Psoas muscle (tissue), 8 donors: ENCODE measurements around the gene CYP2A13. TPM values are rescaled to one million over a fixed set of nuclear protein-coding genes. Genes with fewer than 3 reads are reported as not detected.

Source experiments
- ATAC-seq, 4 donors: fragments of 200-7000 bp; cut with Tn5 transposase; one replicate each; pipeline ENCODE4 v1.9.1; 2020; ENCODE audit warnings: moderate library complexity in 3 of 4, mild to moderate bottlenecking in 2 of 4
- DNase-seq, 2 donors: peaks; one replicate each; pipeline ENCODE4 v3.0.0-alpha.2; 2020
- H3K27ac ChIP-seq: fragments of 200-600 bp; one replicate; pipeline ENCODE4 v1.8.0; 2022
- H3K27me3 ChIP-seq, 3 donors: fragments of 200-600 bp in 1 of 3; one replicate each; pipeline versions ENCODE4 v1.6.1 to v1.8.0; 2013 to 2022; ENCODE audit warnings: low read length in 2 of 3, mild to moderate bottlenecking in 2 of 3, moderate library complexity in 1 of 3; ENCODE audit not compliant: insufficient read depth in 3 of 3
- H3K36me3 ChIP-seq, 2 donors: fragments of 200-600 bp in 1 of 2; one replicate each; pipeline versions ENCODE4 v1.6.1 to v1.8.0; 2013 to 2022; ENCODE audit warnings: low read depth in 1 of 2, mild to moderate bottlenecking in 1 of 2, moderate library complexity in 1 of 2; ENCODE audit not compliant: insufficient read depth in 1 of 2
- H3K4me1 ChIP-seq: fragments of 200-600 bp; one replicate; pipeline ENCODE4 v1.8.0; 2022
- H3K4me3 ChIP-seq: fragments of 200-600 bp; one replicate; pipeline ENCODE4 v1.8.0; 2022; ENCODE audit warnings: mild to moderate bottlenecking
- H3K9me3 ChIP-seq: fragments of 200-600 bp; one replicate; pipeline ENCODE4 v1.8.0; 2022
- WGBS, 3 donors: extraction: QIAGEN DNeasy Blood & Tissue Kit; methylation state at CpG; one replicate each; pipeline versions ENCODE4 v1.1.6 to v1.1.7; 2013; 5-methylcytosine and 5-hydroxymethylcytosine counted together
- intact Hi-C, 2 donors: fragments of 100-400 bp; cut with DNase I; formaldehyde crosslinking; loops; one replicate each; pipeline versions ENCODE4 v1.11.0 to v1.14.2; 2022
- polyA plus RNA-seq, 3 donors: library from polyadenylated mRNA; stranded (reverse); fragments of 200-250 nt; gene quantifications; one replicate each; pipeline ENCODE4 v1.2.3, GENCODE V29; 2013
- total RNA-seq, 4 donors: library from RNA; stranded (reverse); fragmentation: NEBNext Ultra II Directional in 2 of 4; extraction: Animal tissue kit (Norgen Biotek cat#: 25700) in 2 of 4; gene quantifications; one replicate each; pipeline versions ENCODE4 v1.2.1 to v1.2.4, GENCODE V29; 2021 to 2023
- TF ChIP-seq, protein P1 (sequence below): fragments of 200-600 bp; IDR thresholded peaks from one replicate; pipeline ENCODE4 v1.8.0; 2022; ENCODE audit warnings: antibody characterized with exemption
- donor health status: healthy with polysubstance abuse.
- donor health status: DM: no; HTN: no; CAD: no; lungs with moderate emphysema.
- donor health status: Bipolar disorder and iron deficiency.
- donor health status: healthy.
- donor health status: DM: yes; HTN: yes; CAD: no.
- donor health status: DM: no; HTN: no; CAD: no.
- donor health status: DM: no; HTN: no; CAD: no.
- donor health status: DM: yes; HTN: yes; CAD: no.

Gene CYP2A13
- total and polyA plus RNA-seq, 7 donors, result not detected

GRCh38 chr19:41064974-41065569 lies 23.2 kb upstream of the CYP2A13 start:
- DNase-seq (no peak), ATAC-seq (no peak)
- H3K36me3 ChIP-seq, result no peaks in the 10 kb centered on the region
- peaks cover 3% of the 10 kb centered on the region for H3K9me3 ChIP-seq
- H3K27me3 ChIP-seq, result no peaks in the 10 kb centered on the region
- no peaks in the 10 kb centered on the region for H3K4me1 ChIP-seq
- TF ChIP-seq, protein P1, sequence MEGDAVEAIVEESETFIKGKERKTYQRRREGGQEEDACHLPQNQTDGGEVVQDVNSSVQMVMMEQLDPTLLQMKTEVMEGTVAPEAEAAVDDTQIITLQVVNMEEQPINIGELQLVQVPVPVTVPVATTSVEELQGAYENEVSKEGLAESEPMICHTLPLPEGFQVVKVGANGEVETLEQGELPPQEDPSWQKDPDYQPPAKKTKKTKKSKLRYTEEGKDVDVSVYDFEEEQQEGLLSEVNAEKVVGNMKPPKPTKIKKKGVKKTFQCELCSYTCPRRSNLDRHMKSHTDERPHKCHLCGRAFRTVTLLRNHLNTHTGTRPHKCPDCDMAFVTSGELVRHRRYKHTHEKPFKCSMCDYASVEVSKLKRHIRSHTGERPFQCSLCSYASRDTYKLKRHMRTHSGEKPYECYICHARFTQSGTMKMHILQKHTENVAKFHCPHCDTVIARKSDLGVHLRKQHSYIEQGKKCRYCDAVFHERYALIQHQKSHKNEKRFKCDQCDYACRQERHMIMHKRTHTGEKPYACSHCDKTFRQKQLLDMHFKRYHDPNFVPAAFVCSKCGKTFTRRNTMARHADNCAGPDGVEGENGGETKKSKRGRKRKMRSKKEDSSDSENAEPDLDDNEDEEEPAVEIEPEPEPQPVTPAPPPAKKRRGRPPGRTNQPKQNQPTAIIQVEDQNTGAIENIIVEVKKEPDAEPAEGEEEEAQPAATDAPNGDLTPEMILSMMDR, result no peak
- H3K4me3 ChIP-seq, result no peak overlapping the region
- H3K27ac ChIP-seq, result no peak overlapping the region
- WGBS, 3 donors, result 59 to 62% (median 60%) methylated on average over 7 of the region's 7 CpGs
- intact Hi-C loops, result no loop called here

GRCh38 chr19:41076286-41076685 lies 12.0 kb upstream of the CYP2A13 start:
- peaks cover 5% of the 10 kb centered on the region for H3K9me3 ChIP-seq
- H3K27me3 ChIP-seq, result no peaks in the 10 kb centered on the region
- intact Hi-C loops, result no loop called here
- TF ChIP-seq, protein P1, result no peak
- no peak for DNase-seq
- no peak overlapping the region for H3K27ac ChIP-seq
- H3K36me3 ChIP-seq, result no peaks in the 10 kb centered on the region
- no peaks in the 10 kb centered on the region for H3K4me1 ChIP-seq
- 83 to 90% (median 89%) methylated on average over 3 of the region's 3 CpGs for WGBS, 3 donors
- ATAC-seq, result no peak
- no peak overlapping the region for H3K4me3 ChIP-seq

GRCh38 chr19:41083516-41083915 lies 4.7 kb upstream of the CYP2A13 start:
- no peaks in the 10 kb centered on the region for H3K4me1 ChIP-seq
- H3K27me3 ChIP-seq, result no peaks in the 10 kb centered on the region
- no peaks in the 10 kb centered on the region for H3K9me3 ChIP-seq
- TF ChIP-seq, protein P1, result no peak
- DNase-seq, result no peak
- no peak overlapping the region for H3K4me3 ChIP-seq
- no peak for ATAC-seq
- 60 to 64% (median 61%) methylated on average over 2 of the region's 2 CpGs for WGBS, 3 donors
- H3K27ac ChIP-seq, result no peak overlapping the region
- intact Hi-C loops, result no loop called here
- no peaks in the 10 kb centered on the region for H3K36me3 ChIP-seq

- Histone ChIP-seq H3K4me3 (no peak overlapping the region), H3K4me1 (no peaks in the 10 kb centered on the region), H3K27ac (no peak overlapping the region), H3K27me3 (peaks cover 0 to 9% (median 0%) of the 10 kb centered on the region in 3 donors), H3K36me3 (no peaks in the 10 kb centered on the region), H3K9me3 (no peaks in the 10 kb centered on the region)
- intact Hi-C loops, result no loop called here
- WGBS, 3 donors, result 52 to 68% (median 61%) methylated on average over 1 of the region's 1 CpG
- ATAC-seq, result no peak
- TF ChIP-seq, protein P1, result no peak
- no peak for DNase-seq
Measured at GRCh38 chr19:41085748-41086415, 2.4 kb upstream of the CYP2A13 start.
